HG03342 (cell line): Measurements from ENCODE around the gene SLC5A5.

Source experiments
- ATAC-seq: cut with Tn5 transposase; IDR thresholded peaks from one replicate; pipeline ENCODE4 v1.9.1; 2021; ENCODE audit warnings: mild to moderate bottlenecking, moderate library complexity; ENCODE audit not compliant: unreplicated experiment

Gene SLC5A5

GRCh38 chr19:17846146-17846545 is 25.6 kb upstream of the SLC5A5 start:
- no peak for ATAC-seq

GRCh38 chr19:17847538-17848366 is 24.0 kb upstream of the SLC5A5 start, which contains the start of gene JAK3:
TSS of gene JAK3 (minus strand) at chr19:17847982. CDS start at chr19:17844417, 3,565 bp downstream.
- peak; percentile 56 for ATAC-seq

GRCh38 chr19:17848595-17849292 is 23.0 kb upstream of the SLC5A5 start:
- no peak for ATAC-seq

- ATAC-seq = no peak
These were observed 17.7 kb upstream of the SLC5A5 start for GRCh38 chr19:17854061-17854460.

GRCh38 chr19:17855280-17856152 is 16.2 kb upstream of the SLC5A5 start:
- ATAC-seq = no peak

GRCh38 chr19:17859533-17860330 is 12.0 kb upstream of the SLC5A5 start, which contains the start of gene RPL18A:
TSS of gene RPL18A (plus strand) at chr19:17859910. CDS start at chr19:17859957, 47 bp downstream.
- peak; percentile 90 for ATAC-seq

- no peak for ATAC-seq
These were observed 11.3 kb upstream of the SLC5A5 start for GRCh38 chr19:17860331-17860992.

- no peak for ATAC-seq
These were observed 10.8 kb upstream of the SLC5A5 start for GRCh38 chr19:17860993-17861360.

- ATAC-seq = no peak
These were observed 10.0 kb upstream of the SLC5A5 start for GRCh38 chr19:17861542-17862402.

GRCh38 chr19:17862711-17863519 is 8.8 kb upstream of the SLC5A5 start:
- no peak for ATAC-seq

- no peak for ATAC-seq
These were observed 8.1 kb upstream of the SLC5A5 start for GRCh38 chr19:17863520-17864182.

GRCh38 chr19:17865364-17866311 is 6.1 kb upstream of the SLC5A5 start:
- no peak for ATAC-seq

- no peak for ATAC-seq
These were observed 5.3 kb upstream of the SLC5A5 start for GRCh38 chr19:17866312-17866963.

GRCh38 chr19:17866964-17867486 is 4.7 kb upstream of the SLC5A5 start:
- no peak for ATAC-seq

GRCh38 chr19:17868669-17869068 is 3.1 kb upstream of the SLC5A5 start:
- no peak for ATAC-seq
